GM12874 (cell line): ENCODE measurements around the gene RARRES2.

Source experiments
- TF ChIP-seq, protein P1 (sequence below): IDR thresholded peaks from 2 replicates; pipeline ENCODE4 v1.5.1; 2011; ENCODE audit warnings: low read depth, mild to moderate bottlenecking, control low read depth, low read length, moderate library complexity; ENCODE audit not compliant: insufficient read depth

RARRES2 gene

DNA sequence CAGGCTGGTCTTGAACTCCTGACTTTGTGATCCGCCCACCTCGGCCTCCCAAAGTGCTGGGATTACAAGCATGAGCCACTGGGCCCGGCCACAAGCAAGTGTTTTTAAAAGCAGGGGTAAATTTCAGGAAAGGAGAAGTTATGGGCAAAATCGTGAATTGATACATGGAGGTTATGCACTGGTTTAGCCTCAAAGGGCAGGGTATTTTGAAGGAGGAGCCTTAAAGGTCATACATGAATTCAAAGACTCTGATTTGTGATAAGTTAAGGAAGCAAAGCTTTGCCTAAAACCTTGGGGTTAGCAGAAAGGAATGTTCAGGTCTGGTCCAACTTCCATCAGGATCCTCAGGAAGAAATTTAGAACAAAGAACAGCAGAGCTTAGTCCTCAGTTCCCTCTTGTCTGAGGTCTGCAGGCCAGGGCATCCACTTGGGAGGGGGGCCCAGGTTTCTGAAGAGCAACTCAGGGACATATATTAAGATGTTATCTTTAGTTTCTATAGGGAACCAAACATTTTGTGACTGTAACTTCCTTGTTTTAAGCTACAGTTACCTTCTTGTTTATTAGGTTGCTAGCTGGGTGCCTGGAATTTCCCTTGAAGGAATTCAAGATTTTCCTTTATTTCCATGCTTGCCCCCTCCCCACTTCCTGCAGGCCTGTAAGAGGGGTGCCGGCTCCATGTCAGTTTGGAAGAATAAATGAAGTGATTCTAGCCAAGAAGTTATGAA lies 24.4 kb upstream of the RARRES2 start:
- TF ChIP-seq, protein P1, sequence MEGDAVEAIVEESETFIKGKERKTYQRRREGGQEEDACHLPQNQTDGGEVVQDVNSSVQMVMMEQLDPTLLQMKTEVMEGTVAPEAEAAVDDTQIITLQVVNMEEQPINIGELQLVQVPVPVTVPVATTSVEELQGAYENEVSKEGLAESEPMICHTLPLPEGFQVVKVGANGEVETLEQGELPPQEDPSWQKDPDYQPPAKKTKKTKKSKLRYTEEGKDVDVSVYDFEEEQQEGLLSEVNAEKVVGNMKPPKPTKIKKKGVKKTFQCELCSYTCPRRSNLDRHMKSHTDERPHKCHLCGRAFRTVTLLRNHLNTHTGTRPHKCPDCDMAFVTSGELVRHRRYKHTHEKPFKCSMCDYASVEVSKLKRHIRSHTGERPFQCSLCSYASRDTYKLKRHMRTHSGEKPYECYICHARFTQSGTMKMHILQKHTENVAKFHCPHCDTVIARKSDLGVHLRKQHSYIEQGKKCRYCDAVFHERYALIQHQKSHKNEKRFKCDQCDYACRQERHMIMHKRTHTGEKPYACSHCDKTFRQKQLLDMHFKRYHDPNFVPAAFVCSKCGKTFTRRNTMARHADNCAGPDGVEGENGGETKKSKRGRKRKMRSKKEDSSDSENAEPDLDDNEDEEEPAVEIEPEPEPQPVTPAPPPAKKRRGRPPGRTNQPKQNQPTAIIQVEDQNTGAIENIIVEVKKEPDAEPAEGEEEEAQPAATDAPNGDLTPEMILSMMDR, result no peak

DNA sequence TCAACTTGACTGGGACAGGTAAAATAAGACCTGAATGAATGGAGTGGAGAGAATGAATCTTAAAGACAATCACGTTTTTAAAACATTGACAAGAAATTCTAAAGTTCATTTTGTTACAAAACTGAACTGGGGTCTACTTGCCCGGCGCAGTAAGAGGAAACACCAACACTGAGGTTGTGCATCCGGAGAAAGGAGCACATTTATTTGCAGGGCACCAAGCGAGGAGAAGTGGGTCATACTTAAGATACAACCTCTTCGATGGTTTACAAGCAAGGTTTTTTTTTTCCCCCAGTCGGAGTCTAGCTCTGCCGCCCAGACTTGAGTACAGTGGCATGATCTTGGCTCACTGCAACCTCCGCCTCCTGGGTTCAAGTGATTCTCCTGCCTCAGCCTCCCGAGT lies 23.8 kb upstream of the RARRES2 start:
- TF ChIP-seq, protein P1, result no peak

DNA sequence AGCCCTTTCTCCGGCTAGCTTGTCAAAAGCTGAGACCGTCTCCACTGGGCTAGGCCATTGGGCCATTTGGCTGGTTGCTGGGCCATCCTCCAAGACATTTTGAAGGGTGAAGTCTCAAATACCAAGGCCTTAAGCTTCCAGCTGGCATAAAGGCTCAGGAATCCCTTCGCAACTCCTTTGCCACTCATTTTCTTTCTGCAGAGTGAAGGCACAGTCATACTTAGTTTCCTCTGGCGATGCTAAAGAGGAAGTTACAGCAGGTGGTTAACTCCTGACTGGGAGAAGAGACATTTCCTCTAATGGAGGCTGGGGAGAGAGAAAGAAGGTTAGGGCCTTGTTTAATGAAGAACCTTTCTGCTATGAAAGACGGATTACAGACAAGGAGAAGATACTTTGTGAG lies 22.4 kb upstream of the RARRES2 start:
- TF ChIP-seq, protein P1, result no peak

DNA sequence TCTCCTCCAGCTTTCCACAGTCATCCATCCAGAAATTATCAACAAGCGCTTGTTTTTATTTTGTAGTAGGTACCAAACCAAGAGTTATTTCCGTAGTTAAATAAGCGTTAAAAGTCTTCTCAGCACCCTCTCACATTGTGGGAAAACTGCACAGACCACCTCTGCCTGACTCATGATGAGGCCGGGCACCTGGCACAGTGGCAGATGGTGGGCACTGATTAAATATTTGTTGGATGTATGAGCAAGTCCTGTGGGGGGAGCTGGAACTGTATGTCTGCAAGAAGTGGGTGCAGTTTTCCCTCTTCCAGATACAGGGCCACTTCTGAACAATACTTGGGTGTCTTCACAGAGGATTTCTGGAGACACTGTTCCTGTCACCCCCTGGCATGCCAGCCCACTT lies 21.9 kb upstream of the RARRES2 start:
- TF ChIP-seq, protein P1, result no peak

DNA sequence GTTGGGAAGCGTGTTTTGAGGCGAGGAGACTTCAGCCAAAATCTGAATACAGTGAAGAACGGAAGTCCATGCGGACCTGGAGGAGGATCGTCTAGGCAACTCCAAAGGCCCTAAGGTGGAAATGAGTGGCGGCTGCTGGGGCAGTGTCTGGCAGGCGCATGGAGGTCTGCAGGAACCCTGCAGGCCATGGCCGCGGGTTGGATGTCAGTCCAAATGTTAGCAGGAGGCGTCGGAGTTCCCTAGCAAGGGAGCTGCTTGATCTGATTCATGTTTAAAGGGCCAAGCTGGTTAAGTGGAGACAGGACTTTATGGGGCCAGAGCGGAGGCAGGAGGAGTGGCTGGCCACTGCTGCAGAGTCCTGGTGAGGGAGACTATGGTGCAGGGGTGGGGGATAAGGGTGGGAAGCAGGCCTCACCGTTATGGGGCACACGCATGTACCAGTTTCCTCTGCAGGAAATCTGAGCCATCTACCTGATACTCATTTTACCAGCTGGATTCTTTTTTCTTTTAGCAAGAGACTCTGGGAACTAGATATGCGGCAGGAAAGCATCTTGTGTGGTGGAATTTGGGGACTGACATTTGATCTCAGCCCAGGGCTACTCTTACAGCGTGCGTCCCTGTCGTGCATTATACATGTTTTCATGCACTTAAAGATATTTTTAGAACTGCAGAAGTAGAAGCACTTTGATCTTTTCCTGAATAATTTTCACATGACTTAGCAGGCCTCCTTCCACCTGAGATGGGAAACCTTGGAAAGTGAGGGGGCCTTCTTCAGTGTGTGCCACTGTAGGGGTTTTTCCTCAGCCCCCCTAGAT lies 20.6 kb upstream of the RARRES2 start:
- TF ChIP-seq, protein P1, result no peak

DNA sequence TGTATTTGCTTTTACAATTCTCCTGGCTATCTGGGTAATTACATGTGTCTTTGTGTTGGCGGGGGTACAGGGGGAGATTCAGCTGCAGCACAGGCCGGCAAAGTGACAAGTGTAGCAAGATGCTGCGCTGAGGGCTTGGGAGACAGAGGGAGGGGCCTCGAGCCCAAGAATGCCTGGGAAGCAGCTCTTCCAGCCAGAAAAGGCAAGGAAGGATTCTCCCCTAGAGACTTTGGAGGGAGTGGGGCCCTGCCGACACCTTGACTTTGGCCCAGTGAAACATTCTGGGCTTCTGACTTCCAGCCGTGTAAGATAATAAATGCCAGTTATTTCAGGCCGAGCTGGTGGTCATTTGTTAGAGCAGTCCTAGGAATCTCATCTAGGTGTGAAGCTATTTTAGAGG lies 20.0 kb upstream of the RARRES2 start:
- TF ChIP-seq, protein P1, result no peak

DNA sequence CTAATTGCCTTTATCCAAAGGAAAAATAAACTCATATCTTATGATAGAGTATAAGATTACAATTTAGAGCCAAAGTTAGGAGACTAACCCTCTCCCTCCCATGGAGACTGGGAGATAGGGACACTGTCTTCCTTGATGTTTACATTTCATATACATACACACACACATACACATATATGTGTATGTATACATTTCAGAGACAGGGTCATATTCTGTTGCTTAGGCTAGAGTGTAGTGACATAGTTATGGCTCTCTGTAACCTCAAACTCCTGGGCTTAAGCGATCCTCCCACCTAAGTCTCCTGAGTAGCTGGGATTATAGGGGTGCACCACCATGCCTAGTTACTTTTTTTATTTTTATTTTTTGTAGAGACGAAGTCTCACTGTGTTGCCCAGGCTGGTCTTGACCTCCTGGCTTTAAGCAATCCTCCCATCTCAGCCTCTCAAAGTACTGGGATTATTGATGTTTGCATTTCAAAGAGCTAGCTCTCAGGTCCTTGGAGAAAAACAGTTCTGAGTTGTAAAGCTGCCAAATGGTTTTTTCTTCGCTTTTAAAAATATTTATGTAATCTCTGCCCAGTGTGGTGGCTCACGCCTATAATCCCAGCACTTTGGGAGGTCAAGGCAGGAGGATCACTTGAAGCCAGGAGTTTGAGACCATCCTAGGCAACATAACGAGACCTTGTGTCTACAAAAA lies 19.1 kb upstream of the RARRES2 start:
- TF ChIP-seq, protein P1, result no peak
